Measurements from ENCODE around the gene TACC2.

DNA sequence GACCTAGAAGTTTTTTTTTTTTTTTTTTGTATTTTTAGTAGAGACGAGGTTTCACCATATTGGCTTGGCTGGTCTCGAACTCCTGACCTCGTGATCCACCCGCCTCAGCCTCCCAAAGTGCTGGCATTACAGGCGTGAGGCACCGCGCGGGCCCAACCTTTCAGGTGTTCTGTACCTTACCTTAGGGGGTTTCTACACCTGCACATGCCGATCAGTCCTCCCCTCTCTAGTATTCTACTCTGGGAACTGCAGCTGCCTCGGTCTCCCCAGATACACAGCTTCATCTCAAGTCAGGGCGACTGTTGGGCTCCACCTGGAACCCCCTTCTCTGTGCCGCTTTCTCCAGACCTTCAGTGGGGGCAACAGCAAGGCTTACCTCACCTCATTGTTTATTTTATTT, 79.9 kb downstream of the TACC2 start:
- TF ChIP-seq POLR2A (IDR thresholded peaks at IDR 0.05) = no peak
- TF ChIP-seq, protein P1, sequence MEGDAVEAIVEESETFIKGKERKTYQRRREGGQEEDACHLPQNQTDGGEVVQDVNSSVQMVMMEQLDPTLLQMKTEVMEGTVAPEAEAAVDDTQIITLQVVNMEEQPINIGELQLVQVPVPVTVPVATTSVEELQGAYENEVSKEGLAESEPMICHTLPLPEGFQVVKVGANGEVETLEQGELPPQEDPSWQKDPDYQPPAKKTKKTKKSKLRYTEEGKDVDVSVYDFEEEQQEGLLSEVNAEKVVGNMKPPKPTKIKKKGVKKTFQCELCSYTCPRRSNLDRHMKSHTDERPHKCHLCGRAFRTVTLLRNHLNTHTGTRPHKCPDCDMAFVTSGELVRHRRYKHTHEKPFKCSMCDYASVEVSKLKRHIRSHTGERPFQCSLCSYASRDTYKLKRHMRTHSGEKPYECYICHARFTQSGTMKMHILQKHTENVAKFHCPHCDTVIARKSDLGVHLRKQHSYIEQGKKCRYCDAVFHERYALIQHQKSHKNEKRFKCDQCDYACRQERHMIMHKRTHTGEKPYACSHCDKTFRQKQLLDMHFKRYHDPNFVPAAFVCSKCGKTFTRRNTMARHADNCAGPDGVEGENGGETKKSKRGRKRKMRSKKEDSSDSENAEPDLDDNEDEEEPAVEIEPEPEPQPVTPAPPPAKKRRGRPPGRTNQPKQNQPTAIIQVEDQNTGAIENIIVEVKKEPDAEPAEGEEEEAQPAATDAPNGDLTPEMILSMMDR (IDR thresholded peaks at IDR 0.05) = no peak
